Ovary (tissue), 9 donors: ENCODE data around the gene IFITM2. TPM values are rescaled to one million over a fixed set of nuclear protein-coding genes. Genes with fewer than 3 reads are reported as not detected.
"Not testable (repeated sequence)": the region's sequence is repeated elsewhere in the genome, so short reads cannot be mapped to it uniquely, and the experiment has no call there.

Experiments used
- DNase-seq, 5 donors: peaks; one replicate each; pipeline ENCODE4 v3.0.0-alpha.2; 2019 to 2020
- H3K27ac ChIP-seq, 2 donors: fragments of 200-600 bp; one replicate each; pipeline versions ENCODE4 v1.5.1 to v1.8.0; 2019 to 2022
- H3K27me3 ChIP-seq: fragments of 200-600 bp; one replicate; pipeline ENCODE4 v1.8.0; 2022
- H3K36me3 ChIP-seq: fragments of 200-600 bp; sonication (generic); one replicate; pipeline ENCODE4 v1.5.1; 2019
- H3K4me1 ChIP-seq: one replicate; pipeline ENCODE4 v1.8.1; 2013; ENCODE audit warnings: mild to moderate bottlenecking, moderate library complexity; ENCODE audit not compliant: insufficient read depth
- H3K4me3 ChIP-seq: fragments of 200-600 bp; sonication (generic); one replicate; pipeline ENCODE4 v1.5.1; 2017
- H3K9me3 ChIP-seq, 2 donors: fragments of 200-600 bp in 1 of 2; sonication (generic) in 1 of 2; one replicate each; pipeline versions ENCODE4 v1.5.1 to v1.8.1; 2013 to 2019; ENCODE audit warnings: mild to moderate bottlenecking in 1 of 2, moderate library complexity in 1 of 2
- EP300 ChIP-seq: sonication (generic); formaldehyde crosslinking; IDR thresholded peaks from one replicate; pipeline ENCODE4 v1.6.1; 2017; ENCODE audit warnings: antibody characterized with exemption
- POLR2A ChIP-seq: fragments of 450-650 bp; IDR thresholded peaks from one replicate; pipeline ENCODE4 v1.6.1; 2017; ENCODE audit warnings: antibody characterized with exemption, mild to moderate bottlenecking, moderate library complexity
- WGBS, 3 donors: extraction: QIAGEN DNeasy Blood & Tissue Kit in 1 of 3; methylation state at CpG; one replicate each; pipeline versions ENCODE4 v1.1.5 to v1.1.7; 2013 to 2017; 5-methylcytosine and 5-hydroxymethylcytosine counted together
- intact Hi-C, 4 donors: fragments of 100-400 bp; cut with DNase I; formaldehyde crosslinking; loops; one replicate each; pipeline versions ENCODE4 v1.11.0 to v1.15.1; 2022 to 2023
- polyA plus RNA-seq, 2 donors: library from polyadenylated mRNA; stranded (reverse); fragments of 200-250 nt in 1 of 2; fragments of 350-450 nt in 1 of 2; fragmentation: Illumina TruSeq in 1 of 2; extraction: RNeasy Lipid Tissue Mini Kit (QIAGEN cat#74804) in 1 of 2; gene quantifications; one replicate each; pipeline ENCODE4 v1.2.3, GENCODE V29; 2013 to 2014
- total RNA-seq, 7 donors: library from RNA; depleted of rRNA in 2 of 7; stranded (reverse); fragments of >200 nt in 2 of 7; fragmentation: NEBNext Ultra II Directional in 3 of 7; extraction: Animal tissue kit (Norgen Biotek cat#: 25700) in 3 of 7; gene quantifications; one replicate each; pipeline versions ENCODE4 v1.1.0 to v1.2.4, GENCODE V29; 2016 to 2023
- TF ChIP-seq, protein P1 (sequence below), 3 donors: fragments of 450-650 bp in 2 of 3; fragments of 200-600 bp in 1 of 3; IDR thresholded peaks; one replicate each; pipeline versions ENCODE4 v1.5.1 to v1.8.0; 2016 to 2022; ENCODE audit warnings: antibody characterized with exemption in 3 of 3, mild to moderate bottlenecking in 1 of 3
- donor health status: DM: no; HTN: no; CAD: no; lungs with moderate emphysema.
- donor health status: DM: no; HTN: no; CAD: no.
- donor health status: Bipolar disorder and iron deficiency.
- donor health status: DM: yes; HTN: yes; CAD: no.
- donor health status: DM: no; HTN: no; CAD: no.
- donor health status: DM: yes; HTN: yes; CAD: no.

IFITM2 gene
- total and polyA plus RNA-seq, 9 donors = 207 to 1,149 (median 546) TPM

DNA sequence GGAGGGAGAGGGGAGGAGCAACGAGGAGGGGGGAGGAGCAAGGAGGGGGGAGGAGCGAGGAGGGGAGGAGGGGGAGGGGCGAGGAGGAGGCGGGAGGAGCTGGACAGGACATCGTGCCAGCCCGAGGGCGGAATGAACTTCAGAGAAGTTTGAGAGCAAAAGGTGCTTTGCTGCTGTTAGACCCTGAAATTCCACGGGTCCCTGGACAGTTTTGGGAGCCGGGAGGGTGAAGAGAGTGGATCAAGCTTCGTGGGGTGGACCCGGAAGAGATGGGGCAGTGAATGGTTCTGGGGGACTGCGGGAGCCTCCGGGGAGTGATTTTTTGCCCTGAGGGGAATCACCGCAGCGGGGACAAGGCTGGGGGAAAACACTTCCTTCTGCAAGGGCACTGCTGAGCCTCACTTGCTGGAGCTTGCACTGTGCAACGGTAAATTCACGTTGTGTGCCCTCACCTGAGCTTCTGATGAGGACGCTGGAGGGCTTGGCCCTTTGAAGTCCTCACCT is 40.1 kb upstream of the IFITM2 start:
- no peaks in the 10 kb centered on the region for H3K27me3 ChIP-seq
- WGBS, 3 donors = 43 to 46% (median 44%) methylated on average over 17 of the region's 18 CpGs
- intact Hi-C loops = no loop called here
- no peaks in the 10 kb centered on the region for H3K9me3 ChIP-seq
- DNase-seq = no peak
- no peak overlapping the region for H3K4me3 ChIP-seq
- no peak for TF ChIP-seq POLR2A
- TF ChIP-seq, protein P1, sequence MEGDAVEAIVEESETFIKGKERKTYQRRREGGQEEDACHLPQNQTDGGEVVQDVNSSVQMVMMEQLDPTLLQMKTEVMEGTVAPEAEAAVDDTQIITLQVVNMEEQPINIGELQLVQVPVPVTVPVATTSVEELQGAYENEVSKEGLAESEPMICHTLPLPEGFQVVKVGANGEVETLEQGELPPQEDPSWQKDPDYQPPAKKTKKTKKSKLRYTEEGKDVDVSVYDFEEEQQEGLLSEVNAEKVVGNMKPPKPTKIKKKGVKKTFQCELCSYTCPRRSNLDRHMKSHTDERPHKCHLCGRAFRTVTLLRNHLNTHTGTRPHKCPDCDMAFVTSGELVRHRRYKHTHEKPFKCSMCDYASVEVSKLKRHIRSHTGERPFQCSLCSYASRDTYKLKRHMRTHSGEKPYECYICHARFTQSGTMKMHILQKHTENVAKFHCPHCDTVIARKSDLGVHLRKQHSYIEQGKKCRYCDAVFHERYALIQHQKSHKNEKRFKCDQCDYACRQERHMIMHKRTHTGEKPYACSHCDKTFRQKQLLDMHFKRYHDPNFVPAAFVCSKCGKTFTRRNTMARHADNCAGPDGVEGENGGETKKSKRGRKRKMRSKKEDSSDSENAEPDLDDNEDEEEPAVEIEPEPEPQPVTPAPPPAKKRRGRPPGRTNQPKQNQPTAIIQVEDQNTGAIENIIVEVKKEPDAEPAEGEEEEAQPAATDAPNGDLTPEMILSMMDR (IDR thresholded peaks at IDR 0.05) = no peak
- no peak for TF ChIP-seq EP300
- H3K27ac ChIP-seq = no peak overlapping the region
- H3K4me1 ChIP-seq = no peaks in the 10 kb centered on the region
- H3K36me3 ChIP-seq = no peaks in the 10 kb centered on the region

DNA sequence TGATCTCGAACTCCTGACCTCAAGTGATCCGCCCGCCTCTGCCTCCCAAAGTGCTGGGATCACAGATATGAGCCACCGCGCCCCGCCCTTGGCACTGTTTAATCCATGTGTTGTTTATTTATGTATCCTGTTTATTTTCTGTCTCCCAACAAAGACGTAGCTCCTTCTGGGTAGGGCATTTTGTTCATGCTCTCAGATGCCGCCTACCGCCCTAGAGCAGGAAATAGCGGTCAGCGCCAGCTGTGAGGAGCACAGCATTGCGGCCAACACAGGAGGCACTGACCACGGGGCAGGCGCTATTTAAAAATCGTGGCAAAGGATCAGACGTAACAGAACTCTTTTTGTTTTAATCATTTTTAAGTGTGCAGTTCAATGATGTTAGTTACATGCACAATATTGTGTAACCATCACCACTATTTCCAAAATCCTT is 38.9 kb upstream of the IFITM2 start:
- H3K27ac ChIP-seq = not testable (repeated sequence)

DNA sequence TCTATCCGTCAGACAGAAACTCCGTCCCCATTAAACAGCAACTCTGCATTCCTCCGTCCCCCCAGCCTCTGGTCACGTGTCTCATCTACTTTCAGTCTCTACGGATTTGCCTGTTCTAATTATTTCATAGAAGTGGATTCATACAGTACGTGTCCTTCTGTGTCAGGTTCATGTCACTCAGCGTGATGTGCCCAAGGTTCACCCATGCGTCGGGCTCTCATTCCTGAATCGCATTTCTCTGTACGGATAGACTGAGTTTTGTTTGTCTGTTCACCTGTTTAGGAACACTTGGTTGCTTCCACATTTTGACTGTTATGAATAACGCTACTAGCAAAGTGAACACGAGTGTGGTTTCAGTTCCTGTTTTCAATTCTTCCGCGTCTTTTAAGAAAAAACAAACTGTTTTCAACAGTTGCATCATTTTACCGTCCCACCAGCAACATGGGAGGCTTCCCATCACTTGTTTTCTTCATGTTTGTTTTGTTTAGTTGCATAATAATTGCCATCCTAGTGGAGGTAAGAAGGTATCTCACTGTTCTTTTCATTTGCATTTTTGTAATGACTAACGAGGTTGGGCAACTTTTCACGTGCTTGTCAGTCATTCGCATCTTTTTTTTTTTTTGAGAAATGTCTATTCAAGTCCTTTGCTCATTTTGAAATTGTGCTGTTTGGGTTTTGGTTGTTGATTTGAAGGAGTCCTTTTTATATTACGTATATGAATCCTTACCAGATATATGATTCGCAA is 38.3 kb upstream of the IFITM2 start:
- TF ChIP-seq EP300 = peak; percentile 17
- no peak for TF ChIP-seq POLR2A
- H3K27ac ChIP-seq = no peak overlapping the region

More for the DNA sequence above, 38.9 kb upstream of the IFITM2 start:
- H3K27me3 ChIP-seq, intact Hi-C loops, H3K36me3 ChIP-seq, H3K4me3 ChIP-seq, H3K9me3 ChIP-seq, H3K4me1 ChIP-seq: not testable (repeated sequence)
- peak in 1 of 5 donors; percentile 42 for DNase-seq
- WGBS, 3 donors = 43 to 56% (median 45%) methylated on average over 16 of the region's 16 CpGs

DNA sequence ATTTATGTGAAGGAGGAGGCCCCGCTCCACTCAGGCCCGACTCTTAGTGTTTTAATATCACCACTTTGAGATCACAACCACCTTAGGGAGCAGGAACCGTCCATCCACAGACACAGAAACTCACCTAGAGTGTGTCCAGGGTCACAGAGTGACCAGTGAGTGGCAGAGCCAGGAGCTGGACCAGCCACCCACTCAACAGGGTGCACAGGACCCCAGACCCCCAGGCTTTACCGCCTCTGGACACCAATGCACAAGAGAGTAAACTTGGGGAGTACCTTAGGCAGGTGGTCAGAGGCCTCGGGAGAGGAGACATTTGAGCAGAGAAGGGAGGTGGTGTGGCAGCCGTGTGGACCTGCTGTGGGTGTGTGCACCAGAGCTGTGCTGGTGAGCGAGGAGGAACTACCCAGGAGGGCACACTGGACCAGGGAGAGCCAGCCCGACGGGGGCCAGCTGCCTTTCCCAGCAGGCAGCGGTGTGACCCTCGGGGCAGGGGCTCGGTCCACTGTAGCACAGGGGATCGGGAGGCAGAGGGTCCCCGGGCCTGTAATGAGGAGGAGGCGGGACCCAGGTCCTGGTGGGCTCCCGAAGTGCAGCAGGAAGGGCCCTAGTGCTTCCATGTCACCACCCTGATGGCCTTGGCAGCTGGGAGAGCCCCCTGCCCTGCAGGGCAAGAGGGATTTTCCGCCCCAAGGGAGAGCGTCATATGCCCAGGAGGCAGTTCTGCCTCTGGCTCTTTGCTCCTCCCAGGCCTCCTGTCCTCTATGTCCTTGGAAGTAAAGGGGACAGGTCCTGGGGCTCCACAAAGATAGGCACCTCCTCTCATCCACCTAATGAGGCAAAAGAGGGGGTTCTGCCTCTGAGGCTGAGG is 36.9 kb upstream of the IFITM2 start:
- H3K4me1 ChIP-seq = no peaks in the 10 kb centered on the region
- TF ChIP-seq POLR2A = no peak
- no peak for TF ChIP-seq EP300
- TF ChIP-seq, protein P1 (IDR thresholded peaks at IDR 0.05) = no peak
- no peak overlapping the region for H3K27ac ChIP-seq
- H3K9me3 ChIP-seq = no peaks in the 10 kb centered on the region
- H3K27me3 ChIP-seq = no peaks in the 10 kb centered on the region
- intact Hi-C loops = no loop called here
- no peak for DNase-seq
- no peak overlapping the region for H3K4me3 ChIP-seq
- H3K36me3 ChIP-seq = no peaks in the 10 kb centered on the region
- WGBS, 3 donors = 74 to 77% (median 75%) methylated on average over 18 of the region's 18 CpGs

More for the DNA sequence above, 38.3 kb upstream of the IFITM2 start:
- no peaks in the 10 kb centered on the region for H3K27me3 ChIP-seq
- H3K4me1 ChIP-seq = no peaks in the 10 kb centered on the region
- no peaks in the 10 kb centered on the region for H3K36me3 ChIP-seq
- no peak overlapping the region for H3K4me3 ChIP-seq
- DNase-seq = no peak
- WGBS, 3 donors = 40 to 52% (median 48%) methylated on average over 21 of the region's 21 CpGs
- intact Hi-C loops = no loop called here
- H3K9me3 ChIP-seq = no peaks in the 10 kb centered on the region

DNA sequence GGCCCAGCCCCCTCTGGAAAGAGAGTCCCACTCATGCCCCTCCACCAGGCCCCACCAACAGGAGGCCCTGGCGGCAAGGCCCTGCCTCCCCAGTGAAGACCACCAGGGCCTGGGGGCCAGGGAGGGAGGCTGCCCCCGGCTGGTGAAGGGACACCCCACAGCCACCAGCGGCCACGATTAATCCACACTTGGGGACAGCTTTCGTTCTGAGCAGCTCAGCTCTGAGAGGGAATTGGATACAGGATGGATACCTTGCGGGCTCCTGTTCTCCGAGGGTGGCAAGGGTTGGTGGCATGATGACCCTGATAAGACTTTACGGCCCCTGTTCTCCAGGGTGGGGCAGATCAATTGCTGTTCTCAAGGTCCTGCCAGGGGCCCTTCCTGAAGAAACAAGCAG is 36.3 kb upstream of the IFITM2 start:
- Histone ChIP-seq H3K27me3 (no peaks in the 10 kb centered on the region), H3K4me3 (no peak overlapping the region), H3K9me3 (no peaks in the 10 kb centered on the region), H3K4me1 (no peaks in the 10 kb centered on the region), H3K36me3 (no peaks in the 10 kb centered on the region), H3K27ac (no peak overlapping the region)
- TF ChIP-seq EP300 (no peak), POLR2A (no peak)
- TF ChIP-seq, protein P1 (IDR thresholded peaks at IDR 0.05) = no peak
- DNase-seq = no peak
- 70 to 77% (median 73%) methylated on average over 8 of the region's 8 CpGs for WGBS, 3 donors
- intact Hi-C loops = no loop called here
